IMR-90 (cell line): Measurements from ENCODE around the gene TMEM245.

Experiments
- MAZ ChIP-seq: IDR thresholded peaks from 2 replicates; pipeline ENCODE4 v1.6.1; 2012; ENCODE audit warnings: low read depth, mild to moderate bottlenecking, low read length, improper control_type of control experiment, moderate library complexity, borderline replicate concordance
- MXI1 ChIP-seq: IDR thresholded peaks from 2 replicates; pipeline ENCODE4 v1.6.1; 2012; ENCODE audit warnings: low read depth, mild to moderate bottlenecking, low read length, moderate library complexity, borderline replicate concordance
- POLR2A ChIP-seq: IDR thresholded peaks from 2 replicates; pipeline ENCODE4 v1.6.1; 2012; ENCODE audit warnings: mild to moderate bottlenecking, low read depth, low read length
- RAD21 ChIP-seq: IDR thresholded peaks from 2 replicates; pipeline ENCODE4 v1.6.1; 2012; ENCODE audit warnings: low read length, improper control_type of control experiment
- RCOR1 ChIP-seq: IDR thresholded peaks from 2 replicates; pipeline ENCODE4 v1.6.1; 2012; ENCODE audit warnings: mild to moderate bottlenecking, low read length, improper control_type of control experiment; ENCODE audit not compliant: insufficient replicate concordance
- SMC3 ChIP-seq: fragments of 150-350 bp; IDR thresholded peaks from 2 replicates; pipeline ENCODE4 v1.6.1; 2016; ENCODE audit warnings: low read depth, mild to moderate bottlenecking, antibody characterized with exemption, low read length, moderate library complexity
- TF ChIP-seq, protein P1 (sequence below): fragments of 150-350 bp; IDR thresholded peaks from 2 replicates; pipeline ENCODE4 v1.6.1; 2016; ENCODE audit warnings: low read depth, mild to moderate bottlenecking, low read length, moderate library complexity, borderline replicate concordance
- TF ChIP-seq, protein P2 (sequence below): conservative IDR thresholded peaks from 2 replicates; pipeline ENCODE4 v1.5.1; 2012; ENCODE audit warnings: mild to moderate bottlenecking, low read depth, low read length, improper control_type of control experiment

GRCh38 chr9:109115931-109116526 lies 3.7 kb downstream of the TMEM245 start:
- TF ChIP-seq, protein P1, sequence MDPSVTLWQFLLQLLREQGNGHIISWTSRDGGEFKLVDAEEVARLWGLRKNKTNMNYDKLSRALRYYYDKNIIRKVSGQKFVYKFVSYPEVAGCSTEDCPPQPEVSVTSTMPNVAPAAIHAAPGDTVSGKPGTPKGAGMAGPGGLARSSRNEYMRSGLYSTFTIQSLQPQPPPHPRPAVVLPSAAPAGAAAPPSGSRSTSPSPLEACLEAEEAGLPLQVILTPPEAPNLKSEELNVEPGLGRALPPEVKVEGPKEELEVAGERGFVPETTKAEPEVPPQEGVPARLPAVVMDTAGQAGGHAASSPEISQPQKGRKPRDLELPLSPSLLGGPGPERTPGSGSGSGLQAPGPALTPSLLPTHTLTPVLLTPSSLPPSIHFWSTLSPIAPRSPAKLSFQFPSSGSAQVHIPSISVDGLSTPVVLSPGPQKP: no peak
- TF ChIP-seq, protein P2, sequence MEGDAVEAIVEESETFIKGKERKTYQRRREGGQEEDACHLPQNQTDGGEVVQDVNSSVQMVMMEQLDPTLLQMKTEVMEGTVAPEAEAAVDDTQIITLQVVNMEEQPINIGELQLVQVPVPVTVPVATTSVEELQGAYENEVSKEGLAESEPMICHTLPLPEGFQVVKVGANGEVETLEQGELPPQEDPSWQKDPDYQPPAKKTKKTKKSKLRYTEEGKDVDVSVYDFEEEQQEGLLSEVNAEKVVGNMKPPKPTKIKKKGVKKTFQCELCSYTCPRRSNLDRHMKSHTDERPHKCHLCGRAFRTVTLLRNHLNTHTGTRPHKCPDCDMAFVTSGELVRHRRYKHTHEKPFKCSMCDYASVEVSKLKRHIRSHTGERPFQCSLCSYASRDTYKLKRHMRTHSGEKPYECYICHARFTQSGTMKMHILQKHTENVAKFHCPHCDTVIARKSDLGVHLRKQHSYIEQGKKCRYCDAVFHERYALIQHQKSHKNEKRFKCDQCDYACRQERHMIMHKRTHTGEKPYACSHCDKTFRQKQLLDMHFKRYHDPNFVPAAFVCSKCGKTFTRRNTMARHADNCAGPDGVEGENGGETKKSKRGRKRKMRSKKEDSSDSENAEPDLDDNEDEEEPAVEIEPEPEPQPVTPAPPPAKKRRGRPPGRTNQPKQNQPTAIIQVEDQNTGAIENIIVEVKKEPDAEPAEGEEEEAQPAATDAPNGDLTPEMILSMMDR: no peak
- TF ChIP-seq POLR2A: no peak
- TF ChIP-seq RCOR1: no peak
- TF ChIP-seq MXI1: no peak
- TF ChIP-seq MAZ: no peak
- TF ChIP-seq RAD21: no peak
- no peak for TF ChIP-seq SMC3
